ENCODE results near the gene ZNF454. TPM values are rescaled to one million over a fixed set of nuclear protein-coding genes. Genes with fewer than 3 reads are reported as not detected.

Gene ZNF454
- polyA plus RNA-seq, 2 of the 4 experiments (the other 2 are of a cell fraction) = not detected

GRCh38 chr5:178983728-178984127 lies 42.7 kb downstream of the ZNF454 start:
- 16% methylated on average over 5 of the region's 10 CpGs for WGBS (ENCODE audit: missing lambda C conversion rate)

More at GRCh38 chr5:178983728-178984127, 42.7 kb downstream of the ZNF454 start:
- H3K27ac ChIP-seq = no peak overlapping the region
- POLR2A ChIA-PET = no interaction called here
- DNase-seq (ENCODE audit: low read depth in 1 of 2, low spot score in 1 of 2) (no peak), FAIRE-seq (no peak), ATAC-seq (no peak)
- CTCF ChIA-PET = no interaction called here
- no peak overlapping the region for H3K4me3 ChIP-seq
- H3K4me2 ChIP-seq = no peak overlapping the region
- H3K4me1 ChIP-seq = no peaks in the 10 kb centered on the region
- TF ChIP-seq SMC3 (IDR thresholded peaks at IDR 0.05) (no peak), SREBF2 (IDR thresholded peaks at IDR 0.05) (no peak), HOXB13 (CRISPR knock-in tag; IDR thresholded peaks at IDR 0.05; ENCODE audit: low read depth) (no peak), ZSCAN20 (CRISPR knock-in tag; IDR thresholded peaks at IDR 0.05) (no peak), ESRRA (IDR thresholded peaks at IDR 0.05; ENCODE audit: borderline replicate concordance, low read length) (no peak), REST (IDR thresholded peaks at IDR 0.05) (no peak), KDM1A (IDR thresholded peaks at IDR 0.05; ENCODE audit: low read depth) (no peak), EHMT2 (IDR thresholded peaks at IDR 0.05; ENCODE audit: low read depth) (no peak), POLR2AphosphoS2 (conservative IDR thresholded peaks at IDR 0.05; ENCODE audit: low read length) (no peak), ATOH8 (CRISPR knock-in tag; IDR thresholded peaks at IDR 0.05; ENCODE audit: low read depth) (no peak), RAD21 (conservative IDR thresholded peaks at IDR 0.05 in 1 of 2, IDR thresholded peaks at IDR 0.05 in 1 of 2) (no peak), BCL3 (IDR thresholded peaks at IDR 0.05) (no peak), FOSL2 (IDR thresholded peaks at IDR 0.05) (no peak), FOSL2 (CRISPR knock-in tag; IDR thresholded peaks at IDR 0.05) (no peak), HOXA7 (CRISPR knock-in tag; IDR thresholded peaks at IDR 0.05) (no peak), ZC3H11A (IDR thresholded peaks at IDR 0.05) (no peak), HEYL (CRISPR knock-in tag; IDR thresholded peaks at IDR 0.05) (no peak), RFX5 (IDR thresholded peaks at IDR 0.05) (no peak), ZFP36 (IDR thresholded peaks at IDR 0.05; ENCODE audit: borderline replicate concordance, partially characterized antibody) (no peak), USF2 (IDR thresholded peaks at IDR 0.05) (no peak), RARB (CRISPR knock-in tag; IDR thresholded peaks at IDR 0.05) (no peak)
- H3K9me3 ChIP-seq = peaks cover 24% of the 10 kb centered on the region

All from A549 (cell line).